Kidney capillary endothelial cell (primary cell): Measurements from ENCODE around the gene GEMIN7.
"Not testable (repeated sequence)": the region's sequence is repeated elsewhere in the genome, so short reads cannot be mapped to it uniquely, and the experiment has no call there.

Experiments used
- DNase-seq: peaks from one replicate; pipeline ENCODE4 v3.0.0-alpha.2; 2018; ENCODE audit warnings: low spot score

GEMIN7 gene

DNA sequence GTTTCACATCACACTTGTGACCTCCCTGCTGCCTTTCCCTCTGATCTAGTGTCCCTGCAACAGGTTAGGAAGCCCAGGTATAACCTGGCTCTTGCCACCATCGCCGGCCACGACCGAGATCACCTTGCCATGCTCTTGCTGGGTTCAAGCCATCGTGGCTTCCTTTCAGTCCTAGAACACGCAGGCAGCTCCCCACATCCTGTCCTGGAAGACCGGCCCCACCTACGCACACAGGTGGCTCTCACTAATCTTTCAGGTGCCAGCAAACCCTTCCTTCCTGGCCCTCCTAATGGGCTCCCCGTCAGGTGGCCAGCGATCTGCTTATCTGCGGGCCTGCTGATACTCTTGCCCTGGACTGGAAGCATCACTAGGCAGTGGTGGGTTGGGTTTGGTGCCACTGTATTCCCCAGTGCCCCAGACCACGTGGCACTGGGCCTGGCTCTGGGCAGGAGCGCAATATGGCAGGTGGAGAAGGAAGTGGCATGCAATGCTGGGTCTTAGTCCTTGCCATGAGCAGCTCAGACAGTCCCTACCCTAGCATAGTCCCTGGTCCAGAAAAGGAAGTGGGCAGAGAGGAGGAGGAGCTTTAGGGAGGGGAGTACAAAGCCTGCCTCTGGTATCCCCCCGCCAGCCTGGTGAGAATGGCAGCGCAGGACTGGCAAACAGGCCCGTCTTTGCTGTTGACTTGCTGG is 25.7 kb downstream of the GEMIN7 start:
- DNase-seq, result no peak

DNA sequence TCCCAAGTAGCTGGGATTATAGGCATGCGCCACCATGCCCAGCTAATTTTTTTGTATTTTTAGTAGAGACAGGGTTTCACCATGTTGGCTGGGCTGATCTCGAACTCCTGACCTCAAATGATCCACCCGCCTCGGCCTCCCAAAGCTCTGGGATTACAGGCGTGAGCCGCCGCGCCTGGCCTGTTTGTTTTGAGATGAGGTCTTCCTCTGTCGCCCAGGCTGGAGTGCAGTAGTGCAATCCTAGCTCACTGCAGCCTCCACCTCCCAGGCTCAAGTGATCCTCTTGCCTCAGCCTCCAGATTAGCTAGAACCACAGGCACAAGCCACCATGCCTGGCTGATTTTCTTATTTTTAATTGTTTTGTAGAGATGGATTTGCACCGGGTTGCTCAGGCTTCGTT is 27.3 kb downstream of the GEMIN7 start:
- DNase-seq, result not testable (repeated sequence)

DNA sequence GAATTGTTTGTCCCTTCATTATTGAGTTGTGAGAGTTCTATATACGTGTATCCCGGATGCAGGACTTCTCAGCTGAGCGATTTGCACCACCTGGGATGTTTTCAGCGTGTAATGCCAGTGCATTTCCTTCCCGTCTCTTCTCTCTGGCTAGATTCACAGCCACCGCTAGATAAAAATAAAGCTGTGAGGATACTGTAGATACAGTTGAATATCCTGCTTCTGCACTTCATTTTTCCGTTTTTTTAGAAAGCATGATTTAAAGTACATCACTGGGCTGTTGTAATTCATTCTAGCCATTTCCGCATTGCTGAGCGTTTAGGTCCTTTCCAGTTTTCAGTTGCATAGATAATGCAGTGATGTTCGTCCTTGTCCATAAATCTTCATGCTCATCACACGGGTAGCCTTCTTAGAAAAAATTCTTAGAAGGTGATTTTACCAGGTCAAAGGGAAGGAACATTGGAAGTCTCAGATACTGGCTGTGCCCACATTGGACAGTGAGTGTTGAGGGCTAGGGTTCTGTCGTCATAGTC is 28.6 kb downstream of the GEMIN7 start:
- DNase-seq, result no peak

DNA sequence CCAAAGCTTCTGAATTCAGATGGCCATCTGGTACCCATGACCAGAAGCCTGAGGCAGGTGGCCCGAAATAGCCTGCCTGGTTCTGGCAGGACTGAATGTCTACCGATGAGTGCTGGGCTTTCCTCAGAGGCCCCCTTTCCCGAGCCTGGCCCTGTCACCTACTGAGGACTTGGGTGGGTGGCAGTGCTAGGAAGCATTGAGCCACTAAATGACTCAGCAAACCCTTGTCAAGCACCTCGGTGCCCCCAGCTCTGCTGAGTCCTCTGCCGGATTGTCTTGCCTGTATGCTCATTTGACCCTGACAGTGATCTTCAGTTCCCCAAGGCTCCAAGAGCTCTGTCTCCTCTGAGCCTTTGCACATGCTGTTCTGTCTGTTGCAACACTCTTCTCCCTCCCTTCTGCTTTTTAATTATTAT is 31.8 kb downstream of the GEMIN7 start:
- no peak for DNase-seq

DNA sequence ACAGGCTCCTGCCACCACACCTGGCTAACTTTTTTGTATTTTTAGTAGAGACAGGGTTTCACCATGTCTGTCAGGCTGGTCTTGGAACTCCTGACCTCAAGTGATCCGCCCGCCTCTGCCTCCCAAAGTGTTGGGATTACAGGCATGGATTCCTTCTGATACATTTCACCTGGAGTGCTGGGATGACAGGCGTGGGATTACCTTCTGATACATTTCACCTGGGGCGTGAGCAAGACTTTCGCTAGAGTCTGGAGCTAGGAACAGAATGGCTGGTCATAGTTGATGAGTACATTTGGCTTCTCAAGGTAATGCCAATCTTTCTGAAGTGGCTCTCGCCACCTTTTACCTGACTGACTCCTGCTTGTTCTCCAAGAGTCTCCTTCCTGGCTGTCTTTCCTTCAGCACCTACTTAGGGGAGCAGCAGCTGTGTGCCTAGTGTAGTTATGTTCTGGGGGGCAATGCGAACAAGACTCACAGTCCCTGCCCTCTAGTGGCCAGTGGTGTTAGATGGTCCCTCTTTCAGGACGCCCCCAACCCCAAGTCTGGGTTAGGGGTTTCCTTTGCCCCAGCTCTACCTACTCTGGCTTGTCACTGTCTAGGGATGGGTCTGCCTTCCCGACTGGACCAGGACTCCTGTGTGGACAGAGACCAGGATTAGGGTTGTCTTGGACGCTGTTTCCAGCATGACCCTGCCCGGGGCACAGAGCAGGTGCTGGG is 33.2 kb downstream of the GEMIN7 start:
- DNase-seq, result no peak

DNA sequence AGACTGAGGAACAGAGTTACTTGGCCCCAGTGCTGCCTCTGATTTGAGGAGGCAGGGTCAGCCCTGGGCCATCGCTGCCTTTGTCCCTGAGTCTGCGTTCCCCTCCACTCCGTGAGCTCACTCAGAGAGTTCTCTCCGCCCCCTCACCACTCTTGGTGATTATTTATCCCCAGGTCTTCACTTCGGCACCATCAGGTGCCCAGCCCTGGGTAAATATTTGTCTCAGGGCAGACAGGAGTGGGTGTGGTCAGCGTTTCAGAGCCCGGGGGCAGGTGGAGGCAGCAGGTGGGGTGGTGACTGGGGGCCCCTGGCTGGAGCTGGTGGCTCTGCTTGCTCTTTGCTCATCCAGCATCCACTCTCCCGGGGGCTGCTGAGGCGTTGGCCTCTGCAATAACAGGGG is 34.6 kb downstream of the GEMIN7 start:
- no peak for DNase-seq

GRCh38 chr19:45114116-45114515 is 35.1 kb downstream of the GEMIN7 start:
- DNase-seq, result no peak

GRCh38 chr19:45115809-45116615 is 37.0 kb downstream of the GEMIN7 start:
- no peak for DNase-seq

GRCh38 chr19:45117167-45117594 is 38.1 kb downstream of the GEMIN7 start:
- DNase-seq, result no peak

GRCh38 chr19:45117671-45118070 is 38.6 kb downstream of the GEMIN7 start:
- no peak for DNase-seq

GRCh38 chr19:45118106-45118505 is 39.0 kb downstream of the GEMIN7 start:
- DNase-seq, result no peak

DNA sequence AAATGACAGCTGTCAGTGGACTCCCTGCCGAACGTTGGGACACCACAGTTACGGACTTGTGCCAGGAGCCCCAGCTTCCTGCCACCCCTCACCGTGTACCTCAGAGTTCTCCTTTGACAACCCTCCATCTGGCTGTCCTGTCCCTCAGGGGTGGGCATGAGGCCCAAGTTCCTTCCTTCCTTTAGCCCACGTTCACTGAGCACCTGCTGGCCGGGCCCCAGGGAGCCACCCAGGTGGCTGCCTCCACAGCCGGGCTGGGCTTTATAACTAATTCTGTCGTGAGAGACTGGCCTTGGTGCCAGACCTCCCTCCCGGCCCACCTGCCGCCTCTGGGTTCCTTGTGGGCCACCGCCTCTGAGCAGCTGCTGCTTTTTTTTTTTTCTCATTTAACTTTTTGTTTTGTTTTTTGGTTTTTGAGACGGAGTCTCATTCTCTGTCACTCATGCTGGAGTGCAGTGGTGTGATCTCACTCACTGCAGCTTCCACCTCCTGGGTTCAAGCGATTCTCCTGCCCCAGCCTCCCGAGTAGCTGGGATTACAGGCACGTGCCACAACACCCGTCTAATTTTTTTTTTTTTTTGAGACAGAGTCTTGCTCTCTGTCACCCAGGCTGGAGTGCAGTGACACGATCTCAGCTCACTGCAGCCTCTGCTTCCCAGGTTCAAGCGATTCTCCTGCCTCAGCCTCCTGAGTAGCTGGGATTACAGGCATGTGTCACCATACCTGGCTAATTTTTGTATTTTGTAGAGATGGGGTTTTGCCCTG is 39.7 kb downstream of the GEMIN7 start:
- DNase-seq, result not testable (repeated sequence)

DNA sequence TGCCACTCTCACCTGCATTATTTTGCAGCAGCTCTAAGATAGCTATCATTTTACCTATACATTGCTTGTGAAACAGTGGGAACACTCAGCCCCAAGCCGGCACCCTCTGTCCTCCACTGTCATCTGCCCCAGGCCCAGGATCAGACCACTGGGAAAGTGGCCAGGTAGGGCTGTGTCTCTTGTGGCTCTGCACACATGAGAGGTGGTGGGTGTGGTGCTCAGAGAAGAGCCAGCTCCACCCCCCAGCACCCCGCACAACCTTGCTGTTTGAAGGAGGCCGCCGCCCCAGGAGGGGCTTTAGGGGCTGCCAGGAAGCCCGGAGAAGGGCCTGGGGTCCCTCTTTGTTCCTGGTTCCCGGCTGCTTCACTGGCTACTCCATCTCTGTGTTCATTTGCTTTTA is 40.5 kb downstream of the GEMIN7 start:
- no peak for DNase-seq

- DNase-seq, result no peak
These were observed 42.8 kb downstream of the GEMIN7 start for GRCh38 chr19:45121827-45122345.

GRCh38 chr19:45122832-45123231 is 43.8 kb downstream of the GEMIN7 start:
- no peak for DNase-seq

GRCh38 chr19:45123440-45123850 is 44.4 kb downstream of the GEMIN7 start:
- no peak for DNase-seq

- no peak for DNase-seq
These were observed 45.0 kb downstream of the GEMIN7 start for GRCh38 chr19:45124021-45124420.

- no peak for DNase-seq
These were observed 46.3 kb downstream of the GEMIN7 start for GRCh38 chr19:45125360-45125759.

GRCh38 chr19:45125975-45126493 is 47.0 kb downstream of the GEMIN7 start:
- peak; percentile 46 for DNase-seq

- DNase-seq, result no peak
These were observed 47.6 kb downstream of the GEMIN7 start for GRCh38 chr19:45126654-45127053.

- no peak for DNase-seq
These were observed 49.1 kb downstream of the GEMIN7 start for GRCh38 chr19:45128146-45128545.
